T-helper 1 cell treated with Interleukin-12 subunit alpha and Interleukin-12 subunit beta and Interleukin-4 antibody, amounts not matched to agents 30 μg/mL and 1 μg/mL, for 36 hours (primary cell): Measurements from ENCODE around the gene EIF2B1.
"Not testable (repeated sequence)": the region's sequence is repeated elsewhere in the genome, so short reads cannot be mapped to it uniquely, and the experiment has no call there.

ENCODE experiments used
- H3K27ac Mint-ChIP-seq: one replicate; pipeline ENCODE4 v1.8.0; 2021; ENCODE audit warnings: mild to moderate bottlenecking, mixed read lengths
- H3K27me3 Mint-ChIP-seq: one replicate; pipeline ENCODE4 v1.8.0; 2021; ENCODE audit warnings: low read depth, mixed read lengths
- H3K36me3 Mint-ChIP-seq: one replicate; pipeline ENCODE4 v1.8.0; 2021; ENCODE audit warnings: low read depth, mixed read lengths
- H3K4me1 Mint-ChIP-seq: one replicate; pipeline ENCODE4 v1.8.0; 2021; ENCODE audit warnings: low read depth, mixed read lengths
- H3K4me3 Mint-ChIP-seq: one replicate; pipeline ENCODE4 v1.8.0; 2021; ENCODE audit warnings: mild to moderate bottlenecking, moderate library complexity, mixed read lengths
- H3K9me3 Mint-ChIP-seq: one replicate; pipeline ENCODE4 v1.8.0; 2021; ENCODE audit warnings: mixed read lengths

Gene EIF2B1

GRCh38 chr12:123601602-123602489 lies 31.6 kb downstream of the EIF2B1 start, which contains the start of gene DDX55:
Gene DDX55, plus strand, starts transcription at chr12:123602099. Its CDS starts 50 bp downstream, at chr12:123602149.
- peak within 1 kb of the TSS; percentile 92 for H3K4me3 Mint-ChIP-seq
- H3K27me3 Mint-ChIP-seq: no peaks in the 10 kb centered on the region
- peaks cover 15% of the 10 kb centered on the region for H3K4me1 Mint-ChIP-seq
- no peaks in the 10 kb centered on the region for H3K9me3 Mint-ChIP-seq
- H3K27ac Mint-ChIP-seq: peak within 1 kb of the TSS; percentile 87
- H3K36me3 Mint-ChIP-seq: peaks cover 26% of the 10 kb centered on the region

GRCh38 chr12:123599721-123600120 lies 33.8 kb downstream of the EIF2B1 start:
- H3K27me3 Mint-ChIP-seq: no peaks in the 10 kb centered on the region
- no peak overlapping the region for H3K27ac Mint-ChIP-seq
- peaks cover 31% of the 10 kb centered on the region for H3K36me3 Mint-ChIP-seq
- H3K4me1 Mint-ChIP-seq: peaks cover 19% of the 10 kb centered on the region
- H3K9me3 Mint-ChIP-seq: no peaks in the 10 kb centered on the region
- H3K4me3 Mint-ChIP-seq: peak overlapping the region; percentile 40

GRCh38 chr12:123599310-123599709 lies 34.2 kb downstream of the EIF2B1 start:
- H3K27ac Mint-ChIP-seq: peak overlapping the region; percentile 8
- H3K27me3 Mint-ChIP-seq: no peaks in the 10 kb centered on the region
- no peaks in the 10 kb centered on the region for H3K9me3 Mint-ChIP-seq
- H3K4me1 Mint-ChIP-seq: peaks cover 19% of the 10 kb centered on the region
- H3K36me3 Mint-ChIP-seq: peaks cover 31% of the 10 kb centered on the region
- H3K4me3 Mint-ChIP-seq: peak overlapping the region; percentile 26

GRCh38 chr12:123598522-123598921 lies 35.0 kb downstream of the EIF2B1 start:
- no peaks in the 10 kb centered on the region for H3K9me3 Mint-ChIP-seq
- H3K4me1 Mint-ChIP-seq: peaks cover 16% of the 10 kb centered on the region
- no peak overlapping the region for H3K4me3 Mint-ChIP-seq
- no peak overlapping the region for H3K27ac Mint-ChIP-seq
- peaks cover 33% of the 10 kb centered on the region for H3K36me3 Mint-ChIP-seq
- no peaks in the 10 kb centered on the region for H3K27me3 Mint-ChIP-seq

GRCh38 chr12:123597100-123597499 lies 36.4 kb downstream of the EIF2B1 start:
- Mint-ChIP-seq H3K4me1 (peaks cover 11% of the 10 kb centered on the region), H3K4me3 (no peak overlapping the region), H3K36me3 (peaks cover 28% of the 10 kb centered on the region), H3K9me3 (no peaks in the 10 kb centered on the region), H3K27ac (no peak overlapping the region), H3K27me3 (no peaks in the 10 kb centered on the region)

- Mint-ChIP-seq H3K27me3 (no peaks in the 10 kb centered on the region), H3K36me3 (peaks cover 28% of the 10 kb centered on the region), H3K9me3 (no peaks in the 10 kb centered on the region), H3K4me1 (peaks cover 15% of the 10 kb centered on the region), H3K4me3 (no peak overlapping the region), H3K27ac (no peak overlapping the region)
Measured at GRCh38 chr12:123595729-123596128, 37.8 kb downstream of the EIF2B1 start.

GRCh38 chr12:123591702-123592481 lies 41.6 kb downstream of the EIF2B1 start:
- peaks cover 32% of the 10 kb centered on the region for H3K36me3 Mint-ChIP-seq
- peaks cover 29% of the 10 kb centered on the region for H3K4me1 Mint-ChIP-seq
- no peak overlapping the region for H3K27ac Mint-ChIP-seq
- no peaks in the 10 kb centered on the region for H3K9me3 Mint-ChIP-seq
- H3K4me3 Mint-ChIP-seq: no peak overlapping the region
- H3K27me3 Mint-ChIP-seq: no peaks in the 10 kb centered on the region

GRCh38 chr12:123580772-123581171 lies 52.7 kb downstream of the EIF2B1 start:
- Mint-ChIP-seq H3K27me3 (no peaks in the 10 kb centered on the region), H3K4me3 (no peak overlapping the region), H3K9me3 (no peaks in the 10 kb centered on the region), H3K27ac (no peak overlapping the region), H3K36me3 (no peaks in the 10 kb centered on the region), H3K4me1 (peaks cover 15% of the 10 kb centered on the region)

- not testable (repeated sequence) for H3K9me3 Mint-ChIP-seq, H3K27ac Mint-ChIP-seq, H3K27me3 Mint-ChIP-seq, H3K36me3 Mint-ChIP-seq, H3K4me1 Mint-ChIP-seq, H3K4me3 Mint-ChIP-seq
Measured at GRCh38 chr12:123578829-123579228, 54.7 kb downstream of the EIF2B1 start.

GRCh38 chr12:123578243-123578642 lies 55.2 kb downstream of the EIF2B1 start:
- Mint-ChIP-seq H3K9me3 (no peaks in the 10 kb centered on the region), H3K4me3 (no peak overlapping the region), H3K36me3 (no peaks in the 10 kb centered on the region), H3K4me1 (peaks cover 8% of the 10 kb centered on the region), H3K27me3 (no peaks in the 10 kb centered on the region), H3K27ac (no peak overlapping the region)

- Mint-ChIP-seq H3K36me3 (no peaks in the 10 kb centered on the region), H3K9me3 (no peaks in the 10 kb centered on the region), H3K27ac (no peak overlapping the region), H3K4me1 (no peaks in the 10 kb centered on the region), H3K27me3 (peaks cover 3% of the 10 kb centered on the region), H3K4me3 (no peak overlapping the region)
Measured at GRCh38 chr12:123576611-123577010, 56.9 kb downstream of the EIF2B1 start.

- Mint-ChIP-seq H3K9me3 (no peaks in the 10 kb centered on the region), H3K4me1 (peaks cover 3% of the 10 kb centered on the region), H3K4me3 (no peak overlapping the region), H3K27ac (no peak overlapping the region), H3K36me3 (no peaks in the 10 kb centered on the region), H3K27me3 (peaks cover 6% of the 10 kb centered on the region)
Measured at GRCh38 chr12:123573870-123574269, 59.6 kb downstream of the EIF2B1 start.

- H3K9me3 Mint-ChIP-seq: no peaks in the 10 kb centered on the region
- no peak overlapping the region for H3K27ac Mint-ChIP-seq
- no peak overlapping the region for H3K4me3 Mint-ChIP-seq
Measured at GRCh38 chr12:123572391-123572790, 61.1 kb downstream of the EIF2B1 start.

GRCh38 chr12:123571343-123571813 lies 62.1 kb downstream of the EIF2B1 start:
- peaks cover 6% of the 10 kb centered on the region for H3K27me3 Mint-ChIP-seq
- peaks cover 3% of the 10 kb centered on the region for H3K4me1 Mint-ChIP-seq
- H3K9me3 Mint-ChIP-seq: no peaks in the 10 kb centered on the region
- H3K27ac Mint-ChIP-seq: no peak overlapping the region
- H3K4me3 Mint-ChIP-seq: no peak overlapping the region
- no peaks in the 10 kb centered on the region for H3K36me3 Mint-ChIP-seq

More at GRCh38 chr12:123572391-123572790, 61.1 kb downstream of the EIF2B1 start:
- Mint-ChIP-seq H3K4me1 (peaks cover 3% of the 10 kb centered on the region), H3K27me3 (peaks cover 6% of the 10 kb centered on the region), H3K36me3 (no peaks in the 10 kb centered on the region)
